ENCODE measurements around the gene RAD51AP2. TPM values are rescaled to one million over a fixed set of nuclear protein-coding genes. Genes with fewer than 3 reads are reported as not detected.
"Not testable (repeated sequence)": the region's sequence is repeated elsewhere in the genome, so short reads cannot be mapped to it uniquely, and the experiment has no call there.

The RAD51AP2 gene
- total RNA-seq, 1 donor from 2014 or later: 0.23 TPM

- Mint-ChIP-seq H3K4me1 (peaks cover 17% of the 10 kb centered on the region), H3K4me3 (peak overlapping the region; percentile 89), H3K9me3 (no peaks in the 10 kb centered on the region), H3K27ac (ENCODE audit: unreplicated experiment) (peak overlapping the region; percentile 74), H3K27me3 (ENCODE audit: low read depth) (peaks cover 2% of the 10 kb centered on the region), H3K36me3 (ENCODE audit: low read depth) (no peaks in the 10 kb centered on the region)
- TF ChIP-seq CTCF (conservative IDR thresholded peaks at IDR 0.05): no peak
- DNase-seq (ENCODE audit: low read depth, low spot score): no peak
Measured at GRCh38 chr2:17517481-17518211, 594 bp downstream of the RAD51AP2 start.

GRCh38 chr2:17515652-17516051, 2.6 kb downstream of the RAD51AP2 start:
- peaks cover 17% of the 10 kb centered on the region for H3K4me1 Mint-ChIP-seq
- TF ChIP-seq CTCF (conservative IDR thresholded peaks at IDR 0.05): no peak
- no peaks in the 10 kb centered on the region for H3K36me3 Mint-ChIP-seq (ENCODE audit: low read depth)

GRCh38 chr2:17506736-17507616, 11.3 kb downstream of the RAD51AP2 start:
- H3K4me3 Mint-ChIP-seq: no peak overlapping the region
- no peaks in the 10 kb centered on the region for H3K36me3 Mint-ChIP-seq (ENCODE audit: low read depth)
- DNase-seq (ENCODE audit: low read depth, low spot score): no peak
- H3K27ac Mint-ChIP-seq (ENCODE audit: unreplicated experiment): no peak overlapping the region
- H3K9me3 Mint-ChIP-seq: no peaks in the 10 kb centered on the region
- no peak for TF ChIP-seq CTCF (conservative IDR thresholded peaks at IDR 0.05)
- H3K27me3 Mint-ChIP-seq (ENCODE audit: low read depth): no peaks in the 10 kb centered on the region
- no peaks in the 10 kb centered on the region for H3K4me1 Mint-ChIP-seq

More at GRCh38 chr2:17515652-17516051, 2.6 kb downstream of the RAD51AP2 start:
- Mint-ChIP-seq H3K4me3 (no peak overlapping the region), H3K27ac (ENCODE audit: unreplicated experiment) (no peak overlapping the region), H3K27me3 (ENCODE audit: low read depth) (no peaks in the 10 kb centered on the region), H3K9me3 (no peaks in the 10 kb centered on the region)
- DNase-seq (ENCODE audit: low read depth, low spot score): no peak

- H3K4me3 Mint-ChIP-seq: no peak overlapping the region
- H3K27me3 Mint-ChIP-seq (ENCODE audit: low read depth): no peaks in the 10 kb centered on the region
Measured at GRCh38 chr2:17497718-17498117, 20.5 kb downstream of the RAD51AP2 start.

GRCh38 chr2:17495590-17495989, 22.6 kb downstream of the RAD51AP2 start:
- TF ChIP-seq CTCF (conservative IDR thresholded peaks at IDR 0.05): no peak

More at GRCh38 chr2:17497718-17498117, 20.5 kb downstream of the RAD51AP2 start:
- Mint-ChIP-seq H3K36me3 (ENCODE audit: low read depth) (no peaks in the 10 kb centered on the region), H3K27ac (ENCODE audit: unreplicated experiment) (no peak overlapping the region), H3K4me1 (no peaks in the 10 kb centered on the region), H3K9me3 (no peaks in the 10 kb centered on the region)
- no peak for TF ChIP-seq CTCF (conservative IDR thresholded peaks at IDR 0.05)
- no peak for DNase-seq (ENCODE audit: low read depth, low spot score)

GRCh38 chr2:17490165-17490564, 28.1 kb downstream of the RAD51AP2 start:
- not testable (repeated sequence) for H3K27ac Mint-ChIP-seq (ENCODE audit: unreplicated experiment); H3K27me3 Mint-ChIP-seq (ENCODE audit: low read depth); H3K4me1 Mint-ChIP-seq; DNase-seq (ENCODE audit: low read depth, low spot score); H3K9me3 Mint-ChIP-seq; H3K36me3 Mint-ChIP-seq (ENCODE audit: low read depth); H3K4me3 Mint-ChIP-seq

More at GRCh38 chr2:17495590-17495989, 22.6 kb downstream of the RAD51AP2 start:
- H3K4me1 Mint-ChIP-seq: no peaks in the 10 kb centered on the region
- H3K27ac Mint-ChIP-seq (ENCODE audit: unreplicated experiment): no peak overlapping the region
- DNase-seq (ENCODE audit: low read depth, low spot score): no peak
- H3K27me3 Mint-ChIP-seq (ENCODE audit: low read depth): no peaks in the 10 kb centered on the region
- H3K4me3 Mint-ChIP-seq: no peak overlapping the region
- no peaks in the 10 kb centered on the region for H3K36me3 Mint-ChIP-seq (ENCODE audit: low read depth)
- no peaks in the 10 kb centered on the region for H3K9me3 Mint-ChIP-seq

GRCh38 chr2:17488610-17489009, 29.6 kb downstream of the RAD51AP2 start:
- H3K4me3 Mint-ChIP-seq; H3K27me3 Mint-ChIP-seq (ENCODE audit: low read depth); DNase-seq (ENCODE audit: low read depth, low spot score); H3K27ac Mint-ChIP-seq (ENCODE audit: unreplicated experiment); H3K9me3 Mint-ChIP-seq; H3K4me1 Mint-ChIP-seq; H3K36me3 Mint-ChIP-seq (ENCODE audit: low read depth): not testable (repeated sequence)
